M059J (cell line): ENCODE measurements around the gene CISD3. TPM values are rescaled to one million over a fixed set of nuclear protein-coding genes. Genes with fewer than 3 reads are reported as not detected.
A peak's percentile ranks its signal among the peaks of the same experiment; 100 is the strongest.

Experiments used
- DNase-seq: peaks from one replicate; pipeline ENCODE4 v3.0.0-alpha.2; 2012; ENCODE audit warnings: low read depth
- total RNA-seq: library from RNA; depleted of rRNA; stranded (reverse); fragments of >200 nt; shearing (Covaris generic); gene quantifications from 2 replicates; pipeline ENCODE4 v1.2.3, GENCODE V29; 2014

The CISD3 gene
- total RNA-seq, 1 experiment from 2014 or later = 5.9 TPM

- DNase-seq = no peak
Measured at GRCh38 chr17:38727736-38728135, 2.4 kb upstream of the CISD3 start.

- DNase-seq = no peak
Measured at GRCh38 chr17:38728290-38728831, 1.8 kb upstream of the CISD3 start.

- DNase-seq = no peak
Measured at GRCh38 chr17:38729368-38729885, 714 bp upstream of the CISD3 start.

- DNase-seq = peak; percentile 71
Measured at GRCh38 chr17:38730526-38731379, 612 bp downstream of the CISD3 start.

- no peak for DNase-seq
Measured at GRCh38 chr17:38731526-38732294, 1.6 kb downstream of the CISD3 start.

DNA sequence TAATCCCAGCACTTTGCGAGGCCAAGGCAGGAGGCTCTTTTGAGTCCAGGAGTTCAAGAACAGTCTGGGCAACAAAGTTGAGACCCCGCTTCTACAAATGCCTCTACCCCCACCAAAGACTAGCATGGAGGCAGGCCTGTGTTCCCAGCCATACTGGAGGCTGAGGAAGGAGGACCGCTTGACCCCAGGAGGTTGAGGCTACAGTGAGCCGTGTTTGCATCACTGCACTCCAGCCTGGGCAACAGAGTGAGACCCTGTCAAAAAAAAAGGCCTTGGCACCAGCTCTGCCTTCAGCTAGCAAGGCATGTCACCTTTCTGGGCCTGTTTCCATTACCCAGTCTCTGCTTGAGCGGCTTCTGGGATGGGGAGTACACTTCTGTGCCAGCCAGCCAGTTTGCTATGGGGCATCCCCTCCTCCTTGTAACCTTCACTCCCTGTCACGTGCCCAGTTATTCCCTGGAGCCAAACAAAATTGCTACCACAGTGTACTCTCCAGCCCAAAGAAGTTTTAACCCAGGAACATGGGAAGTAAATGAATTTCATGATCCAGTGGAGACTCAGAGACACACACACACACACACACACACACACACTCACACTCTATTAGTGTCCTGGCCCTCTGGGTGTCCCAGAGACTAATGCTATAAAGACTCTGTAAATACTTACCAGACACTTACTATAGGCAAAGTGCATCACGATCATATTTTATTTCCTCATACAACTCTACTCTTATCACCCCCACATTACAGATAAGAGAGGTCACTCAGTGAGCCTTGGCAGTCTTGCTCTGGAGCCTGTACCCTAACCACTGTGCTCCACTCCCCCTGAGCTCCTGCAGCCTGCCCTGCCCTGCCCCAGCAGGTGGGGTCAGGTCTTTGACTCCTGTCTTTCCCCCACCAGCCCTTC, 2.5 kb downstream of the CISD3 start:
- DNase-seq = no peak

DNA sequence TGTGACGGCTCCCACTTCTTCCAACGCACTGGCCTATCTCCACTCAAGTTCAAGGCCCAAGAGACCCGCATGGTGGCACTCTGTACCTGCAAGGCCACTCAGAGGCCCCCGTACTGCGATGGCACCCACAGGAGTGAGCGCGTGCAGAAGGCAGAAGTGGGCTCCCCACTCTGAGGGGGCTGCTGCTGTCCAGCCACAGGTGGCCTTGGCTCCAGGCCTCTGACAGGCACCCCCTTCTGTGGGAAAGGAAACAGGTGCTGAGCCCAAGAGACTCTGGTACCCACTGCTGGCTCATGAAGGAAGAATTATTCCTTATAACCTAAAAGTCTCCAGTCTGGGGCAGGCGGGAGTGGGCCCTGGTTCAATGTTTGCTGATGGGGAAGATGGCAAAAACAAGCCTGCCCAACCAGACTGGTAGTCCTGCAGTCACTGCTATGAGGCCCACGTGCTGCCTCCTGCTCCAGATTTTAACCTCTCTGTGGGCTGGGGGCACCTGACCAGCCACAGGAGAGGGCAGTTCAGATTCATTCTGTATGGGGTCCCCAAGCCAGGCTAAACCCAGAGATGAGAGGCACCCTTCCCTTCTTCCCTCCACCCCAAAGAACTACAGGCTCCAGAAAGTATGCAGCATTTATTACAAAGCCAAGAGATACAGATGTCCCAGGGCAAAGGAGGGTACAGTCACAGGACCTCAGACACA, 3.3 kb downstream of the CISD3 start:
- DNase-seq = no peak

DNA sequence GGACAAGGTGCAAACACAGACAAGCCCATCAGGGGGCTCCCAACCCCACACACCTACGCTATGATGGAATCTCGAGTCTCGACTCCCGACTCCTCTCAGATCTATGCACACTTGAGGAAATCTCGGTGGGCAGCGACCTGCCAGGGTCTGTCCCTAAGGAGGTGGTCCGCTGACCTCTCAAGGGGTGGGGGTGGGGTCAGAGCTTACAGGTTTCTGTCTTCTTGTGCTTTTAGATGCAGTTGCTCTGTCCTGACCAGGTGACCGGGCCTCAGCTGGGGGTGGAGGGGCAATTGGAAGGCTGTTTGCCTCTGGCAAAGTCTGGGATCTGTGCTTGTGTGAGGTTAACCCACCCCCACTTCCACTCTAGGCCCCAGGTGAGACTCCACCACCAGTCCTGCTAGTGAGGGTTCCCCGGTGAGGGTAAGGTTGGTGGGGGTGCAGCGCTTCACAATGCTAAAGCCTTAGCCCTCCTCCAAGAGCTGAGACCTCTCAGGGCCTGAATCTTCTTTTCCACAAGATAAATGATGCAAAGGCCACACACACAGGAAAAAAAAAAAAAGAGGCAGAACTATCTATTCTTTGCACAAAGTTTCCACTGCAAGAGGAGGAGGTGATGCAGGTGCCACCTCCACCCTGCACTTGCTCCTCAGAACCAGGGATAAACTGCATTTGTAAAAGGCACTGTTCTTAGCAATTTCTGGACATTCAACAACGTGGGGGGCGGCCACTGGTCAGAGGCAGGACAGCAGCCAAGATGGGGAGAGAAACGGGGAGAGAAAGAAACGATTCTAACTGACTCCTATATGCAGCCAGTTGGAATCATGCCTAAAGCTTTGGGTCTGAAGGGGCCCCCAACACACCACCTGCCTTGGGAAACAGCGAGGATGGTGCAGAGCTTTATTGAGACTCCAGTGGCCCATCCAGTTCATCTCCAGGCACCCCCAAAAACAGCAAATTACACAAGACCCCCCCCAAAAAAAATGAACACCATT, 4.1 kb downstream of the CISD3 start:
- peak; percentile 38 for DNase-seq

- DNase-seq = no peak
Measured at GRCh38 chr17:38735161-38735997, 5.2 kb downstream of the CISD3 start.

- no peak for DNase-seq
Measured at GRCh38 chr17:38738007-38738662, 8.0 kb downstream of the CISD3 start.

DNA sequence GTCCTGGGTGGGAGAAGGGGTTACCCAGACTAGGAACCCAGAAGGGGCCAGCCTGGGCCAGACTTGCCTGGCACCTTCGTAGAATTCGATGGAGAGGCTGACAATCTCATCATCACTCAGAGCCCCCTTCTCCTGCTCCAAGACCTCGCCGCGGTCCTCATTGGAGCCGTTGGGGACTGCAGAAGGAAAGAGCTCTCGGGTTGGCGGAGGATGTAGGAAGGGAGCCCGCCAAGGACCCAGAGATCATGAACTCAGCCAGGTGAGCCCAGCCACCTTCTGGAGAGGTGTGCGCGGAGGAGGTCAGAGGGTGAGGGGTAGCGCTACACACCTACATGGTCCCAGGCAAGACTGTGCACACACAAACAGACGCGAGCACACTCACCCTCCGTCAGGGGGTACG, 8.5 kb downstream of the CISD3 start:
- DNase-seq = no peak

DNA sequence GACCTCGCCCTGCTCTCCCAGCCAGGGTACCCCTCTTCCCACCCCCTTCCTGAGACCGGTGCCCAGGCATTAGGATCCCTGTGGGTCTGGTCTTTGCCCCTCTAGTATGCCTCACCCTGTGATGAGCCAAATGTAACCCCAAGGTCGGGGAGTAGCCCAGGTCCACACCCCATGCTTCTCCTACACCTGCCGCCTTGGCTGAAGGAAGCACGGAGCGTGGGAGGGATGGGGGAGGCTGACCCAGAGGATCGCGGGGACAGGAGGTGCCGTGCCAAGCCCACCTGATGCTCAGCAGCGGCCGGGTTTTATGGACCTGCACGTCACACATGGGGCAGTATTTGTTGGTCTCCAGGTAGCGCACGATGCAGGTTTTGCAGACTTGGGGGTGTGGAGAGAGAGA, 9.2 kb downstream of the CISD3 start:
- no peak for DNase-seq

DNA sequence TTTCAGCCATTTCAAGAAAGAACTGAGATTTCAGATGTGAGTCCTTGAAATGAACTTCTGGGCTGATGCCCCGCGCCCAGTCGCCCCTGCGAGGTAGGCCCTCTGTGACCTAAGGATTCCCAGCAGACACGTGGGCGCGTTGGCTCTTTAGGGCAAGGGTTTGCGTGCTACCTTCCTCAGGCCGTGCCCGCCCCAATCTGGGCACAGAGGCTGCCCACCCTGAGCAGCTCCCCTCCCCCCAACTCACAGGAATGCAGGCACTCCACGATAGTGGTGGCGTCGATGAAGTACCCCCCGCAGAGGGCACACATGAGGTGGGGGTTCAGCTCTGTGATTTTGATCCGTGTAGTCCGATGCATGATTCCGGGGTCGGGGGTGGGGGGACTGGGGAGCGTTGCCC, 9.9 kb downstream of the CISD3 start:
- DNase-seq = no peak

DNA sequence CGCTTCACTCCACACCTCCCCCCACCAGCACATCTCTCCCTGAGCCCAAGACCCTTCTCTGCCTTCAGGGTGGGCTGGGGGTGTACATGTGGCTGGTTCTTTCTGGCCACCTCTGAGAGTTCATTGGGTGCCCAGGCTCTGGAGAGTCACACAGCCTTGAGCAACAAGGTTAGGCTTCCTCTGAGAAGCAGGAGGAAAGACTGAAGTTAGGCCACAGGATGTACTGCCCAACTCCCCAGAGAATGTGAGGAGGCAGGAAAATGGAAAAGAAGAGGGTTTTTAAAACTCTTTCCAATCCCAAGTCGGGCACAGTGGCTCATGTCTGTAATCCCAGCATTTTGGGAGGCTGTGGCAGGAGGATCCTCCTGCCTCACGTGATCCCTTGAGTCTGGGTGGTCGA, 10.7 kb downstream of the CISD3 start:
- DNase-seq = no peak

- no peak for DNase-seq
Measured at GRCh38 chr17:38741461-38741860, 11.3 kb downstream of the CISD3 start.

DNA sequence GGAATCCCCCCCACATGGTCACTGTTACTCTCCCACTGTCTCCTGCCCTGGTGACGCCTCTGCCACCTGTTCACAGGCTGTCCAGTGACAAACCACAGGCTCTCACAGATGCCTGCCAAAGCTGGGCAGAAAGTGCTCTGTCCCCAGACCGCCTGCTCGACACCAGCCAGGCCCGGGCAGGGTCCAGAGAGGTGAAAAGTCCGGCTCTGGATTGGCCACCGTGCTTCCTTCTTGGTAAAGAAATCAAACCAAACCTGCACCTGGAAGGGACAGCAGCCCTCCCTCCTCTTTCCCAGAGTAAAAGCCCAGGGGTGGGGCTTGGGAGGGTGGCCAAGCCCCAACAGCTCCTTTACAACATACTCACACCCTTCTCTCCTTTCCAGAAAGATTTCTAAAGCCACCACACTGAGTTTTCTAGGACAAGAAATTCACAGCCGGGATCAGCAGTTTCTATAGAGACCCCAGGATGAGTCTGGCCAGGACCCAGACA, 11.8 kb downstream of the CISD3 start:
- no peak for DNase-seq

GRCh38 chr17:38742411-38743308, 12.5 kb downstream of the CISD3 start:
- DNase-seq = peak; percentile 49
